Measurements from ENCODE around the gene NXPH4.

The NXPH4 gene

GRCh38 chr12:57233357-57234232 is 17.0 kb downstream of the NXPH4 start:
- no peak for DNase-seq

GRCh38 chr12:57234233-57234570 is 17.6 kb downstream of the NXPH4 start:
- DNase-seq, result no peak

GRCh38 chr12:57234571-57235016 is 18.0 kb downstream of the NXPH4 start:
- DNase-seq, result no peak

- no peak for DNase-seq
These were observed 18.6 kb downstream of the NXPH4 start for GRCh38 chr12:57235017-57235727.

- no peak for DNase-seq
These were observed 19.1 kb downstream of the NXPH4 start for GRCh38 chr12:57235728-57236131.

- no peak for DNase-seq
These were observed 19.8 kb downstream of the NXPH4 start for GRCh38 chr12:57236201-57236924.

GRCh38 chr12:57236925-57237595 is 20.5 kb downstream of the NXPH4 start:
- DNase-seq, result no peak

GRCh38 chr12:57237596-57237931 is 21.0 kb downstream of the NXPH4 start:
- DNase-seq, result no peak

GRCh38 chr12:57237932-57238853 is 21.6 kb downstream of the NXPH4 start:
- peak; percentile 33 for DNase-seq

GRCh38 chr12:57238854-57239554 is 22.4 kb downstream of the NXPH4 start:
- DNase-seq, result peak; percentile 73

- peak; percentile 47 for DNase-seq
These were observed 23.0 kb downstream of the NXPH4 start for GRCh38 chr12:57239587-57240065.

GRCh38 chr12:57240066-57240921 is 23.7 kb downstream of the NXPH4 start:
- peak; percentile 52 for DNase-seq

GRCh38 chr12:57240926-57241401 is 24.4 kb downstream of the NXPH4 start:
- peak; percentile 20 for DNase-seq

GRCh38 chr12:57241402-57242310 is 25.1 kb downstream of the NXPH4 start:
- peak; percentile 32 for DNase-seq

- peak; percentile 69 for DNase-seq
These were observed 25.7 kb downstream of the NXPH4 start for GRCh38 chr12:57242329-57242690.

- DNase-seq, result peak; percentile 69
These were observed 26.3 kb downstream of the NXPH4 start for GRCh38 chr12:57242691-57243454.

GRCh38 chr12:57243521-57244311 is 27.1 kb downstream of the NXPH4 start:
- peak; percentile 55 for DNase-seq

Data from NCI-H1092 treated with DMSO at 0.1 percent for 48 hours (cell line).